Fibroblast of skin of right biceps (primary cell): ENCODE results near the gene TNNI3K.

Source experiments
- DNase-seq: peaks from one replicate; pipeline ENCODE4 v3.0.0-alpha.2; 2013

The TNNI3K gene

DNA sequence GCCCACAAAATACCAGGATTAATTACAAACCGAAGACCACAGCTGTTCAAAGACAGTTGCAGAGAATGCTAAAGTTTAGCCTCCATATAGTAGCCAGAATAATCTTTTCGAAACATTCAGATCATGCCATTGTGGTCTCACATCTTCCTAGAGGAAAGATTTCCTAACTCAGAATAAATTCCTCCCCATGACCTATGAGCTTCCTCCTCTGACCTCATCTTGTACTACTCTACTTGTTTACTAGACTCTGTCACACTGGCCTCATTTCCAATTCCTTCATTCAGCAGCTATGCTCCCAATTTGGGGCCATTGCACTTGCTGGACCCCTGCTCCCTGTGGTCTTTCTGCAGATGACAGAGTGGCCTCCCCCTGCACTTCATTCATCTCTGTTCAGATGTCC is 349.0 kb downstream of the TNNI3K start:
- DNase-seq, result no peak

GRCh38 chr1:74586253-74586897 is 351.2 kb downstream of the TNNI3K start:
- no peak for DNase-seq

DNA sequence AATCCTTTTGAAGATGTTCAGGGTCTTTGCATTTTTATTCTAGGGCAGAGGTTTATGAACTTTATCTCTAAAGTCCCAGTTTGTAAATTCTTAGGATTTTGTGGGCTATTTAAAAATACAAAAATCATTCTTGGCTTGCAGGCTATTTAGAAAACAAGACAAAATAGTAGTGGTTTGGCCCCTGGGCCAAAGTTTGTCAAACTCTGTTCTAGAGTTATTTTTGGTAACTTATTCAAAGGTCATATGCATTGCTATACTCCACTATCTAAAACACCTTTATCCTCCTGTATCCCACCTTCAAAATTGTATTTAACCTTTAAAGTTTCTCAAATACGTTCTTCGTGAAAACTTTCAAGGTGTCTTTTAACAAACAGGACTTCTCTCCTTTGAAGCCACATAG is 352.7 kb downstream of the TNNI3K start:
- DNase-seq, result no peak

GRCh38 chr1:74590288-74590687 is 355.1 kb downstream of the TNNI3K start:
- DNase-seq, result no peak

DNA sequence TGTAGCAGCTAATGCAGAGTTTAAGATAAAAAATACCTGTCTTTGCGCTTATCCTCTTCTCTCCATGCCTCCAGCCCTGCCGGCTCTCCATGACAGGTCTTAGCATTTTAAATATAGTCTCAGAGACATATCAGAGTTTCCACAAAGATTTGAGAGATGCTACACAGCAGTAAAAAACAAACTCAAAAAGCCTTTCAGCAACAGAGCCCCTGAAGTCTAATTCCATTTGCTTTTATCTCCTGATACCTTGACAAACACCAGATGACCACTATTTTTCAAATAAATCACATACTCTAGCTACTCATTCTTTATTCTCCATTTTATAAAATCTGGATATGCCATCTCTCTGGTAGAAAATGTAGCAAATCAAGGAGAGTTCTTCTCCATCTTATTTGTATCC is 356.8 kb downstream of the TNNI3K start:
- DNase-seq, result no peak

GRCh38 chr1:74592580-74593355 is 357.6 kb downstream of the TNNI3K start:
- DNase-seq, result no peak
